Panc1 (cell line): ENCODE measurements around the gene GPATCH3.

ENCODE experiments used
- POLR2AphosphoS5 ChIP-seq: IDR thresholded peaks from 2 replicates; pipeline ENCODE4 v1.6.1; 2012; ENCODE audit warnings: mild to moderate bottlenecking, low read depth, low read length, moderate library complexity
- TF ChIP-seq, protein P1 (sequence below): fragments of 450-650 bp; IDR thresholded peaks from 2 replicates; pipeline ENCODE4 v1.5.1; 2017; ENCODE audit warnings: mild to moderate bottlenecking
- TF ChIP-seq, protein P2 (sequence below), 2 experiments: IDR thresholded peaks; 2 replicates each; pipeline ENCODE4 v1.6.1; 2011 to 2012; ENCODE audit warnings: low read depth in 2 of 2, control low read depth in 1 of 2, low read length in 1 of 2, mild to moderate bottlenecking in 1 of 2, moderate library complexity in 1 of 2; ENCODE audit not compliant: insufficient read depth in 1 of 2

DNA sequence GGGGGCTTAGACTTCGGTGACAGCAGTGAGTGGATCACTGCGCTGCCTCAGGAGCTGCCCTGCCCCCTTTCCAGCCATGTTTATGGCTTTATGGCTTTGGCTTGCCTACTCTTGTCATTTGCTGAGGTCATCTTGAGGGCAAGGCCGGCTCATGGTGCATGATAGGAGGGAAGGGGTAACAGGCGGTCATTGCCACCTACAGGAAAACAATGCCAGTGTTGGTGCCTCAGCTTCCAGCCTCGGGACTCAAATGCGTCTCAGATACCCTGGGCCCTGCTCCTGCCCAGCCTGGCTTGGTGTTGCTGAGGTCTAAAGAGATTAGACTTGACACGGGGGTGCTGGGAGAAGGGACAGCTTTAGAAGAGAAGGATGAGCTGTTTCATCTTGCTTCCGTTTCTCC is 45.5 kb upstream of the GPATCH3 start:
- TF ChIP-seq POLR2AphosphoS5 = no peak
- TF ChIP-seq, protein P1, sequence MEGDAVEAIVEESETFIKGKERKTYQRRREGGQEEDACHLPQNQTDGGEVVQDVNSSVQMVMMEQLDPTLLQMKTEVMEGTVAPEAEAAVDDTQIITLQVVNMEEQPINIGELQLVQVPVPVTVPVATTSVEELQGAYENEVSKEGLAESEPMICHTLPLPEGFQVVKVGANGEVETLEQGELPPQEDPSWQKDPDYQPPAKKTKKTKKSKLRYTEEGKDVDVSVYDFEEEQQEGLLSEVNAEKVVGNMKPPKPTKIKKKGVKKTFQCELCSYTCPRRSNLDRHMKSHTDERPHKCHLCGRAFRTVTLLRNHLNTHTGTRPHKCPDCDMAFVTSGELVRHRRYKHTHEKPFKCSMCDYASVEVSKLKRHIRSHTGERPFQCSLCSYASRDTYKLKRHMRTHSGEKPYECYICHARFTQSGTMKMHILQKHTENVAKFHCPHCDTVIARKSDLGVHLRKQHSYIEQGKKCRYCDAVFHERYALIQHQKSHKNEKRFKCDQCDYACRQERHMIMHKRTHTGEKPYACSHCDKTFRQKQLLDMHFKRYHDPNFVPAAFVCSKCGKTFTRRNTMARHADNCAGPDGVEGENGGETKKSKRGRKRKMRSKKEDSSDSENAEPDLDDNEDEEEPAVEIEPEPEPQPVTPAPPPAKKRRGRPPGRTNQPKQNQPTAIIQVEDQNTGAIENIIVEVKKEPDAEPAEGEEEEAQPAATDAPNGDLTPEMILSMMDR = no peak
- TF ChIP-seq, protein P2, sequence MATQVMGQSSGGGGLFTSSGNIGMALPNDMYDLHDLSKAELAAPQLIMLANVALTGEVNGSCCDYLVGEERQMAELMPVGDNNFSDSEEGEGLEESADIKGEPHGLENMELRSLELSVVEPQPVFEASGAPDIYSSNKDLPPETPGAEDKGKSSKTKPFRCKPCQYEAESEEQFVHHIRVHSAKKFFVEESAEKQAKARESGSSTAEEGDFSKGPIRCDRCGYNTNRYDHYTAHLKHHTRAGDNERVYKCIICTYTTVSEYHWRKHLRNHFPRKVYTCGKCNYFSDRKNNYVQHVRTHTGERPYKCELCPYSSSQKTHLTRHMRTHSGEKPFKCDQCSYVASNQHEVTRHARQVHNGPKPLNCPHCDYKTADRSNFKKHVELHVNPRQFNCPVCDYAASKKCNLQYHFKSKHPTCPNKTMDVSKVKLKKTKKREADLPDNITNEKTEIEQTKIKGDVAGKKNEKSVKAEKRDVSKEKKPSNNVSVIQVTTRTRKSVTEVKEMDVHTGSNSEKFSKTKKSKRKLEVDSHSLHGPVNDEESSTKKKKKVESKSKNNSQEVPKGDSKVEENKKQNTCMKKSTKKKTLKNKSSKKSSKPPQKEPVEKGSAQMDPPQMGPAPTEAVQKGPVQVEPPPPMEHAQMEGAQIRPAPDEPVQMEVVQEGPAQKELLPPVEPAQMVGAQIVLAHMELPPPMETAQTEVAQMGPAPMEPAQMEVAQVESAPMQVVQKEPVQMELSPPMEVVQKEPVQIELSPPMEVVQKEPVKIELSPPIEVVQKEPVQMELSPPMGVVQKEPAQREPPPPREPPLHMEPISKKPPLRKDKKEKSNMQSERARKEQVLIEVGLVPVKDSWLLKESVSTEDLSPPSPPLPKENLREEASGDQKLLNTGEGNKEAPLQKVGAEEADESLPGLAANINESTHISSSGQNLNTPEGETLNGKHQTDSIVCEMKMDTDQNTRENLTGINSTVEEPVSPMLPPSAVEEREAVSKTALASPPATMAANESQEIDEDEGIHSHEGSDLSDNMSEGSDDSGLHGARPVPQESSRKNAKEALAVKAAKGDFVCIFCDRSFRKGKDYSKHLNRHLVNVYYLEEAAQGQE (IDR thresholded peaks at IDR 0.05; ENCODE audit: insufficient read depth in 1 of 2, low read depth in 2 of 2, low read length in 1 of 2) = no peak
